HG03064 (cell line): Measurements from ENCODE around the gene NPL.

Experiments used
- ATAC-seq: cut with Tn5 transposase; IDR thresholded peaks from one replicate; pipeline ENCODE4 v1.9.1; 2021; ENCODE audit warnings: low read depth; ENCODE audit not compliant: unreplicated experiment

Gene NPL

DNA sequence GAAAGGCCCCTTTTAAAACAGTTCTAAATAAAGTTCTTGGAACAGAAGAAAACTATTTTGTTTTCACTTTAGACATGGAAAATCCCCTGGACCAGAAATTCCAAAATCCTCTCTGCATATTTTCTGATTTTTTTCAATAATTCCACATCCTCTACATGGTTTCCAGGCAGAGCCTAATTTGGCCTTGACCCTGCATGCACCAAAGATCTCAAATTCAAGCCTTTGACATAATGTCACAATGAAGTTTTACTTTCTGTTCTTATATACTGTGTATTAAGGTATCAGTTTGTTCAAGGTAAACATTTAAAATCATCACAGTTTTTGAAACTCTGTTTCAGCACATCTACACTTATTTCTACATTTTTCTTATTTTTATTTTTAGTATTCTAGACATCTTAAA is 12.2 kb upstream of the NPL start:
- no peak for ATAC-seq

DNA sequence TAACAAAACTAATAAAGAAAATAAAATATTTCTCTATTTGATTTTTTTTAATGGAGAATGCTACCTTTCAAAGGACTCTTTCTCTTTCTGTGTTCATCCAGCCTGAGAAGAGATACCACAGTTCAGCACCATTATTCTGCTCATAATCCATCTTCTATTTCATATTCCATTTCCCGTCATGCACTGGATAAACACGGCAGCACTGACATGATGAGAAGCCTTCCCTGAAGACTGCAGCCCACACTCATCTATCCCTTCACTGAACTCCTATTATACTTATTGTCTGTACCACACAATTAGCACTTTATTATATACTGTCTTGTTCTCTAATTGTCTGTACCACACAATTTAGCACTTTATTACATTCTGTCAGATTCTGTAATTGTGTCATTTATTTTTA is 10.7 kb upstream of the NPL start:
- no peak for ATAC-seq

DNA sequence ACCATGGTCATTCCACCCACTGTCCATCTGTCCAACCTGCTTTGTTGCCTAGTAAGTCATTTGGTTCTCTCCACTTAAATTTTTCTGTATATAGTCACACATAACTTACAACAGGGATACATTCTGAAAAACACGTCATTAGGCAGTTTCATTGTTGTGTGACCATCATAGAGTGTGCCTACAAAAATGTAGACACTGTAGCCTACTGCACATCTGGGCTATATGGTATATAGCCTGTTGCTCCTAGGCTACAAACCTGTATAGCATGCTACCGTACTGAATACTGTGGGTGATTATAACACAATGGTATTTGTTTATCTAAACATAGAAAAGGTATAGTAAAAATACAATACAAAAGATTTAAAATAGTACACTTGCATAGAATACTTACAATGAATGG is 10.0 kb upstream of the NPL start:
- no peak for ATAC-seq

DNA sequence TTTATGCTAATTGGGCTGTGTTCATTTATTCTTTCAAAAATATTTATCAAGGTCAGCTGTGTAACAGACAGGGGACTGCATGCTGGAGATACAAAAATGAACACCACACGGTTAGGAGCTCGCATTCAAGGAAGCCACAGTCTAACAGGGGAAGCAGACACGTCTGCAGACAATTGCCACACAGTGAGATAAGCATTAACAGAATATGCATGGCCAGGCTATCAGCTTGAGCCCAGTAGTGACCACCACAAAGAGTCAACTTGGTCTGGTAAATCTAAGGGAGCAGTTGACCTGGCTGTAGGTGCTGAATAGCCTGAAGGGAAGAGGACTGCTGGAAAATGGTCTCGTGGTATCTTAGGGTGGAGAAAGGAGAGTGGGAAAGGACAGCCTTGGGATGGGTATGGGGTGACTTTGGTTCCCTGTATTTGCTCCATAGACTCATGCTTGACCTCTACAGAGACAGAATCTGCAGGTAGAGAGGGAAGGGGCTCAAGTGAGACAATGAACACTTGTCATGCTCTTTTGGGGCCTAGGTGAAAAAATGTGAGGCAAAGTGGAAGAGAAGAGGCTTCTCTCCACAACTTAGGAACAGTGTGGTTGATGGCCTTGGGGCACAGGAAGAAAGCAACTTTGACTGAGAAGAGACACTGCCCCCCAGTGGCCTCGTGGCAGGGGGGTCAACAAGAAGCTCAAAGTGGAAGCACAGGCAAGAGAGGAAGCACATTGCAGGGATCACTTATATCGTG is 7.6 kb upstream of the NPL start:
- no peak for ATAC-seq

DNA sequence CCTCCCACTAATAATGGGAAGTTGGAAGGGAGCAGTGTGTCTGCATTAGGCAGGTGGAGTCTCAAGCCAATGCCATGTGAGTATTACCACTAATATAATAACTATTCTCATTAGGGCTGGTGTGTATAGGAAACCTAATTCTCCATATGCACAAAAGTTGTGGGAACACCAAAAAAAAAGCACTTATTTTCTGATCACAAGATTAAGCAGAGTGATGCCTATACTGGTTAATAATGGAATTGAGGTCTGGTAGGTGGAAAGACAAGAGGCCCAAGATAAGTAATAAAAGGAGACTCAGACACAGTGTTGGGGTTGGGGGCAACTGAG is 7.0 kb upstream of the NPL start:
- ATAC-seq: no peak

DNA sequence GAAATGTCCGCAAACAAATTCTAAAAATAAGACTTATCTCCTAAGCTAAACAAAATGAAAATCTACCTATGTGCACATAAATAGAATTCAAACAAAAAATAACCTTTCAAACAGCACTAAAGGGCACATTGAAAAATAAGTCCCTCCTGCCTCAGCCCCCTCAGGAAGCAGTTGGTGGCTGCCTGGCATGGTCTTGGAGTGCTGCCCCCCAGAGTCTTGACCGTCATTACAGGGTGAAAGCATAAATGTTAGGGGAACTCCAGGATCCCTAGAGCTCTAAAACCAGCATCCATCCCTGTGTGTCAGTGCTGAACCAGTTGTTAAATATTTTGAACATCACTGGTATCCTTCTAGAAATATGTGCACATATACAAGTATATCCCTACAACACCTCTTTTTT is 6.5 kb upstream of the NPL start:
- no peak for ATAC-seq

DNA sequence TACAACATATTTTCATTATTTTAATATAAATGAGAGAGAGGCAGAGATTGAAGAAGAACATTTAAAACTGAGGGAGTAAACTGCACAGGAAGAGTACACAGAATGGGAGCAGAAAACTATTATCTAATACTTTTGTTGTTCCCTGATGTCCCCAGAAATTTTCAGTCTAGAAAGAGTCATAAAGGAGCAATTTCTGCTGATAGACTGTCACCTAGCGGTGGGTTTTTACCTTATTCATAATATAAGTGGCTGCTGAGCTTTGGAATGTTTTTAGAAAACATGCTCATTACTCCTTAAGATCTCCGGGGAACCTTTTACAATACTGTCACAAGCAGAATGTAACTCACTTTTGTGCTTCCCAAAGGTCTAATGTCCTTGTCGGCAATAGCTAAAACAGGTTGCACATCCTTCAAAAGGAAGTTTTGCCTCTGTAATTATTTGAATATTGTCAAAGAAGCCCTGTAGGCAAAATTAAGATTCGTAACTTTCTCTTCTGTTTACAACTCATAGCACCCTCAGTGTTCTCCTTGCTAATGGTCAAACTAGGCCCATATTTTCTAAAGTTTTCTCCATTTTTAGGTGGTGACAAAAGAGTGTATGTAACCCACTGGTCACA is 4.9 kb upstream of the NPL start:
- ATAC-seq: no peak

DNA sequence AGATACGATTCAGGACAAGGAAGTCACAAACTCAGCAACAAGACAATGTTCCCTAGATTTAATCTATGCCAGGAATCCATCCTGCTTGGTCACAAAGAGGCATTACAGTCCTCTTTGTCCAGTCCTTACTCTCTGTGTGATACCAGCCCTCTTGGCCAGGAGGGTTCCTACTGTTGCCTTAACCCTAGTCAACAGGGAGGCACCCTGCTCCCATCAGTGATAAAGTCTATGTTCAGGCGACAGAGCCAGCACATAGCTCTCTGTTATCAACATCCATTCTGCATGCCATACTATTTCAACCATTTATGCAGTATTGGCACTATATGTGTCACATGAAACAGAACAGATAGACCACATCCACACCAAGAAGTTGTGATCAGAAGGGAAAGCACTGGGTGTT is 4.4 kb upstream of the NPL start:
- no peak for ATAC-seq

DNA sequence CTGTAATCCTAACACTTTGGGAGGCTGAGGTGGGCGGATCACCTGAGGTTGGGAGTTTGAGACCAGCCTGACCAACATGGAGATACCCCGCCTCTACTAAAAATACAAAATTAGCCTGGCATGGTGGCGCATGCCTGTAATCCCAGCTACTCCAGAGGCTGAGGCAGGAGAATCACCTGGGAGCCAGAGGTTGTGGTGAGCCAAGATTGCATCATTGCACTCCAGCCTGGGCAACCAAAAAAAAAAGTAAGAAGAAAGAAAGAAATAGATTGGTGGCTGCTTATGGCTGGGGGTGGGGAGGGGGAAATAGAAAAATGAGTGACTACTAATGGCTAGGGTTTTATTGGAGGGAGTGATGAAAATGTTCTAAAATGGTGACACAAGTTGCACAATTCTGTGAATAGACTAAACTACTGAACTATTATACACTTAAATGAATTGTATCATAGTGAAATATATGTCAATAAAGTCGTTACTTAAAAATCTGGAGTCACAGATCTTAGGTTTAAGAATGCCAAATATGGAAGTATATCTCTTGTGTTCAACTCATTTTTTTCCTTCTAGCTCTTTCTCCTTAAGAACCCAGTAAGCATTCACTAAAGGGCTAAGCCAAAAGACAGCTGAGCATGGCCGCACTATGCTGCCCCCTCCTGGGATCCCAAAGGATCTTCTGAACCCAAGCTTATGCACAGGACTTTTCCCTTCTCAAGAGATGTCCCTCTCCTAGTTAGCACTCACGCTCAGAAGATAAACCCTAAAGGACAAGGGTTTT is 3.2 kb upstream of the NPL start:
- no peak for ATAC-seq

DNA sequence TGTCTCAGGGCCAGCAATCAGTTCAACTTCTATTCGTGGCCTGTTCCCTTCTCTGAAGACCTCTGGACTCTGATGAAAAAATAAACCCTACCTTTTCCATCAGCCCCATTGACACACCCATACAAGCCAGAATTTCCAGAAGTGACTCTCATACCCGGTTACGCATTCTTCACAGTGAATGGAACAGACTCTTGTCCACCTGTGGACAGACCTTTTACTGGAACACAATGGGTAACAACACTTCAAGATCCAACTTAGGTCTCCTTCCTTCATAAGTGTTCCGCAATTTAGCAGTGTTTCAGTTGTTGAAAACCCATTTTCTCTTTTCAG is 2.6 kb upstream of the NPL start:
- ATAC-seq: no peak

DNA sequence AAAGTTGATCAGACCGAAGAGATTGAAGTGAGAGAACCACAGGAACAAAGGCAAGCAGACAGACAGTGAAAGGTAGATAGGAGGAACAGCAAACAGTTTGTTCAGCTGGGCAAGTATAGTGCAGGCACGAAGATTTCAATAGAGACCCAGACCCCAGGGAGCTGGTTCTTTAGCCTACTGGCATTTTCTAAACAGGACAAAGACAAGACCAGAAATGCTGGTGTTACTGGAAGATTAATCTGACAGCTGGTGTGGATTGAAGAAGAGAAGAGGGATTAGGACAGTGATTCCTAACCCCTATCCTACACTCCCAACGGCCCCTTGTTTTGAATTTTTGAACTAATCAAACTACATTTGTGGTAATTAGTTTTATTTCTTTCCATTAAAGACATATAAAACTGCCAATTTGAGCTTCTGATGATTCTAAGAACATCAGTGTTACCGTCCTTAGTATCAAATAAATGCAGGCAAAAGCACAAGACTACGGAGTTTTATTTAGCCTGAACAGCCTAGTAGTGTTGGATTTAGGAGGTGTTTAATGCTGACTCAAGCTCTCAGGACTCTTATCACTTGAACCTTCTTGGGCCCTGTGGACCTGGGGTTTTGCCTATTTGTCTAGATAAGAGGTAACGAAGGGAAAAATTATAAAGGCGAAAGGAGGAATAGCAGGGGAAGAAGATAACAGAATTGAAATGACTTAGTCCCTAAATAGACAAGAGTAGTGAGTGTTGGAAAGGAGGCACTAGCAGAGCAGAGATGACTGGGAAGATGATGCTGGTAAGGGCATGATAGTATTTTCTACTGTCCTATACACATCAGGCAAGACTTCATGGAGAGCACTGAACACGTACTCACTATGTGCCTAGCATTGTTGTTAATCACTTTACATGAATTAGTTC is 2.0 kb downstream of the NPL start:
- no peak for ATAC-seq

DNA sequence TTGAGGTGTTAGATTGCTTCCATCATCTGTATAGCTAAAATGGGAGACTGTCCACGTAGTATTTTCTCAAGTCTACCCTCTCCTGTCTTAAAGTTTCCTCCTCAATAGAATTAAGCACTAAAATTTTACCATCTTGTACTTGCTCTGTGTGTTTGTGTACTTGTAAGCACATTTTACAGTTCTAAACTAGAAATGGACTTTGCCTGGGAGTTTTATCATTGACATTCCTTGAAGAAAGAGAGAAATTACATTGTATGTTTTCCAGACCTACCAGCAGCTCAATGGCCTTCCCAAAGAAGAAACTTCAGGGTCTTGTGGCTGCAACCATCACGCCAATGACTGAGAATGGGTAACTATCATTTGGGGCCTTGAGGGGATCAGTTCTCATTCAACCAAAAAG is 4.5 kb downstream of the NPL start:
- no peak for ATAC-seq

DNA sequence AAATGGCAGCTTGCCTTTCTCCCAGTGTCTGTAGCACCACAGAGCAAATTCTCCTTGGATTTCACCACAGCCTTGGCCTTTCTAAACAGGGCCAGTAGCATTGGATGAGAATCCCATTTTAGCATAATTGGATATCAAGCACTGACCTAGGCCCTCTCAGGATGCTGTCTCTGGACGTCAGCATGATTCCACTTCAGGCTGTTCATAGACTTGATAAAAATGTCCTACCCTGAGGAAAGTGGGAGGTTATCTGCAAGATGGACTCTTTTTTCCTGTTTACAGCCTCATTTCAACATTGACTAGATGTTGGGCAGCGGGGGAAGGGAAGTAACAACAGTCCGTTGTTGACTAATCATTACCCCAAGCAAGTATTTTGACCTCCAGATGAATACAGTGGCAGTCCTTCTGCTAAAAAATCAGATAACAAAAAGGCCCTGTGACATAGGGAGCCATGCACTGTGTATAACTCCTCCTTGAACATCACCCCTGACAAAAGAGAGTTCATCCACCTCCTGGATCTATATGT is 5.2 kb downstream of the NPL start:
- no peak for ATAC-seq

DNA sequence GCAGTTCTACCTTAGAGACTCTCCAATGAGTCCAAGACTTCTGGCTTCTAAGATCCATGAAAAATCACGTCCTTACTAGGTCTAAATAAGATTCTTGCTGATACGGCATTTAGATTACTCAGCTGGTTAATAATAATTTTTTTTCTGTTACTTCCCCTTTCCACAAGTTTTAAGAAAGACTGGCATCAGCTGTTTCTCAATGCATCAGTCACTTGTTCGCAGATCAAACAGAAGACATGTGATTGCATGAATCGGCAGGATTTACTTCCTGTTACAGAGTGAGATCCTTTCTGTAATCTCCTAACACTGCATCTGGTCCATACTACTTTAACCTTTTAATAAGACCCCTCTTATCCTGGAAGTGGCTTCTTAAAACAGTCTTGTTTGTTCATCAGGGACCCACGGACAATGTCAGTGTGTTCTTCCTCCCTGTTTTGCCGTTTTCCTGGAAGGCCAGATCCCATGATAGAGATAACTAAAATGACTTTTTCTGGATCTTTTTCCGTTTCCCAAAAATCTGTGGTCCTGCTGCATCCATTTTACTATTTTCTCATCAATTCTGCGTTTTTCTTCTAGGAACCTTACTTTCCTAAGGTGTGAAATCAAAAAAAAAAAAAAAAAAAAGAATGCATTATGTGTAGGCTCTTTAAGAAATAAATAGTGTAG is 6.1 kb downstream of the NPL start:
- ATAC-seq: no peak

DNA sequence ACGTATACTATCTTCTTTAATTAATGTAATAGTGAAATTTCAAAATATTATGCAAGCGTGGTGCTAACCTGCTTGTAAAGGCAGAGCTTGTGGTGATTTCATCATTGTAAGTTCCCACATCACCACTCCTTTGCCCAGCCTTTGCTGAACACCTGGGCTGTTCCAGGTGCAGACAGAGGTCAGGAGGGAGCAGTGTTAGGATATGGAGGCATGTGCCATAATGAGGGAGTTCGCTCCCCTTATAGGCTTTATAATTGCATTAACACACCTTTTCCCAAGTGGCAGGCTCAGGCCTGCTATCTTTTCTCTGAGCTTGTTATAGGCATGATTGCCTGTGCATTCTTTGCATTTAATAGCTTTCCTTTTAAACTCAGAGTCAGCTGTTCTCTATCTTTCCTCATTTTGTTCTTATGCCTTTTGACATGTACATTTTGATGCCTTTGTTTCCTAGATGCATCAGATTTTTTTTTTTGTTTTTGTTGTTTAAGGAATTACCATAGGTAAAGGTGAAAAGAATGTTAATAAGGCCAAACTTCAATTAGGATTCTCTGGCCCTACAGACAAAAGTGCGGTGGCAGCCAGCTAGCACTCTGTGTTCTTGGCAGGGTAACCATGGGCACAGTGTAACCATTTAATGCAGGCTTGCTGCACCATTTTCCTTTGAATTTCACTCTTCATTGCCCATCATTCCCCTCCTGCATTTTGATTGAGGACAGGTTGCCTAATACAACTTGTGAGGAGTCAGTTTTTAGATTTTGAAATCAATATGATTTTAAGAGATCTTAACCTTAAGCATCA is 12.6 kb downstream of the NPL start:
- ATAC-seq: no peak

DNA sequence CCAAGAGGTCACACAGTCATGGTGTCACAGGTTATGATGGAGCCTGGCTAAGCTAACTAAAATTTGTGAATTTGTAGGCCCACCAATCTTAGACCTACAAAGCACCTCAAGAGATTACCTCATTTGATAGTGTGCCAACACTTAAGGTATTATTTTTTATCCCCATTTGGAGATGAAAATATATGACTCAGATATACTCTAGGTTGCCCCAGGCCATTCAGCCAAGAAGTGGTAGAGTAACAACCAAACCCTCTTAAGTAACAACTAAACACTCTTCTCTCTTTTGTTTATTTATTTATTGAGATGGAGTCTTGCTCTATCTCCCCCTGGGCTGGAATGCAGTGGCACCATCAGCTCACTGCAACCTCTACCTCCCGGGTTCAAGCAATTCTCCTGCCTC is 14.3 kb downstream of the NPL start:
- ATAC-seq: no peak

DNA sequence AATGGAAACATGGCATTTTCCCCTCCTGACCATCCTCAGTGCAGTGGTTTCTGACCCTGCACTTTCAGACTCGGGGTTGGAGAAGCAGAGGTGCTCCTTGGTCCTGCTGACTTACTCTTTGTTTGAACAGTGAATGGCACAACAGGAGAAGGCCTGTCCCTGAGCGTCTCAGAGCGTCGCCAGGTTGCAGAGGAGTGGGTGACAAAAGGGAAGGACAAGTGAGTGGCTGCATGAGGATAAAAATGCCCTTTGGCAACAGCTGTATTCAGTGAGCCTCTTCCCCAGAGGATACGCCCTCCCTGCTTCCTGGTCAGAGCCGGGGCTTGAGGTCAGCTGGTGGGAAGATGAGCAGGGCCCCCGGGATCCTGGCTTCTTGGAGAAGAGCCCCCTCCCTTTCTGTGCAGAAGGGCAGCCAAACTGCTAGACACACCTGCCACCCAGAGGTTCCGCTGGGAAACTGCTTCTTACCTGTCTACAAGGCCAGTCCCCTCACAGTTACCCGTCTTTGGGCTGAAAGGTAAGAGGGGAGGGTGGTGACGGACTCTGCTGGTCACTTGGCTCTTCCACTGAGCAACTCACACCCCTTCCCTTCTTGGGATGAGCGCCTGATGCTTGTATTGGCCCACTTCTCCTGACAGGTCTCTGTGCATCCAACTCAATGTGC is 16.6 kb downstream of the NPL start:
- no peak for ATAC-seq

DNA sequence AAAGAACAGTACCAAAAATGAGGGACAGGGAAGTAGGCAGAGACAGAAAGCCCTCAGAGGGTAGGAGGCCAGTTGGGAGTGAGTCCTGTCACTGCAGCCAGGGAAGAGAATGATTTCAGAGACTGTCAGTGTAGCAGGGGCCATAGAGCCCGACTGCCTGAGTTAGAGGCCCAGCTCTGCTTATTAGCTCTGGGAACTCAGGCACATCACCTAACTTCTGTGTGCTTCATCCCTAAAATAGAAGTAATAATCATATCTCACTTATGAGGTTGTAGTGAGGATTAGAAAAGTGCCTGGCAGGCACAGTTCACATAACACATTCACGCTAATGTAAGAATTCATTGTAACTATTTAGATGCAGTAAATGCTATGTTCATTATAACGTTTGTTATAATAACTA is 18.3 kb downstream of the NPL start:
- no peak for ATAC-seq

DNA sequence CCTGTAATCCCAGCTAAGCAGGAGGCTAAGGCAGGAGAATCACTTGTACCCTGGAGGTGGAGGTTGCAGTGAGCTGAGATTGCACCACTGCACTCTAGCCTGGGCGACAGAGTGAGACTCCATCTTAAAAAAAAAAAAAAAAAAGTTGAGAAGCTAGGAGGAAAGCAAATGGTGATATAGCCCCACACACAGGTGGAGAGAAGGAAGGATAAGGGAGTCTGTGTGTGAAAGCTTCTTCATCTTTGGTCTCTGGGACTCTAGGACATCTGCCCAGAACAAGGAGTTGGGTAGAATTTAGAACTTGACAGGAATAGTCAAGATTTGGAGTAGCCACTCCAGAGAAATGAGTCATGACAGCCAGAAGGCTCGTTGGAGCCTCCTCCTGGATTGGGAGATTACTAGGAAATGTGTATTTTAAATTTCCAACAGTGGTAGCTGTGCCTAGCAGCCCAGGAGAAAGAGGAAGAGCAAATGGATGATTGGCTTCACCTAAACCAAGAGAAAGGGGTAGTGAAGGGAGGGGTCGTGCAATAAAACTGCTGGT is 19.9 kb downstream of the NPL start:
- ATAC-seq: no peak
